Stimulated activated CD8-positive, alpha-beta memory T cell treated with anti-CD3 and anti-CD28 coated beads, Interleukin-2, amount 100 ng/mL, for 1 hour (primary cell): ENCODE results near the gene ADNP.

Experiments
- DNase-seq, 2 donors: peaks; one replicate each; pipeline ENCODE4 v3.0.0-alpha.2; 2020; ENCODE audit warnings: low read depth in 2 of 2

ADNP gene

GRCh38 chr20:50932691-50933280 is 1.5 kb upstream of the ADNP start:
- DNase-seq = no peak

GRCh38 chr20:50932016-50932485 is 814 bp upstream of the ADNP start:
- DNase-seq = no peak

- peak in 1 of 2 donors; percentile 55 for DNase-seq
These were observed 296 bp downstream of the ADNP start for GRCh38 chr20:50930976-50931305.

- no peak for DNase-seq
These were observed 880 bp downstream of the ADNP start for GRCh38 chr20:50930139-50930975.

- peak; percentile 69 to 82 for DNase-seq
These were observed 1.7 kb downstream of the ADNP start for GRCh38 chr20:50929299-50930138.

GRCh38 chr20:50928469-50928868 is 2.8 kb downstream of the ADNP start:
- DNase-seq = no peak

- DNase-seq = no peak
These were observed 4.7 kb downstream of the ADNP start for GRCh38 chr20:50926530-50926929.

- no peak for DNase-seq
These were observed 6.8 kb downstream of the ADNP start for GRCh38 chr20:50924261-50924920.

- no peak for DNase-seq
These were observed 9.3 kb downstream of the ADNP start for GRCh38 chr20:50921803-50922501.

- DNase-seq = no peak
These were observed 10.2 kb downstream of the ADNP start for GRCh38 chr20:50920997-50921396.

GRCh38 chr20:50919567-50919966 is 11.7 kb downstream of the ADNP start:
- no peak for DNase-seq

GRCh38 chr20:50918403-50918802 is 12.8 kb downstream of the ADNP start:
- DNase-seq = no peak

GRCh38 chr20:50916934-50917333 is 14.3 kb downstream of the ADNP start:
- no peak for DNase-seq

- DNase-seq = no peak
These were observed 15.0 kb downstream of the ADNP start for GRCh38 chr20:50916257-50916656.

- DNase-seq = no peak
These were observed 15.8 kb downstream of the ADNP start for GRCh38 chr20:50915424-50915823.

GRCh38 chr20:50913690-50914375 is 17.4 kb downstream of the ADNP start:
- DNase-seq = no peak

- no peak for DNase-seq
These were observed 19.5 kb downstream of the ADNP start for GRCh38 chr20:50911716-50912115.

GRCh38 chr20:50911030-50911429 is 20.2 kb downstream of the ADNP start:
- no peak for DNase-seq

GRCh38 chr20:50909413-50909812 is 21.8 kb downstream of the ADNP start:
- no peak for DNase-seq

GRCh38 chr20:50904067-50904570 is 27.1 kb downstream of the ADNP start:
- no peak for DNase-seq
